Neural cell (in vitro differentiated cells): ENCODE data around the gene DBNDD2. TPM values are rescaled to one million over a fixed set of nuclear protein-coding genes. Genes with fewer than 3 reads are reported as not detected.

Source experiments
- H2AFZ ChIP-seq: fragments of 200-600, 300-800 bp; sonication (generic), shearing (Covaris generic); 2 replicates; pipeline ENCODE4 v1.6.0; 2014; ENCODE audit warnings: low read depth, mild to moderate bottlenecking, antibody characterized with exemption, low read length, moderate library complexity
- H3F3A ChIP-seq: fragments of 200-600 bp; shearing (Covaris generic); 2 replicates; pipeline ENCODE4 v1.6.1; 2016; ENCODE audit warnings: mild to moderate bottlenecking, moderate library complexity, mixed read lengths, antibody characterized with exemption, low read length; ENCODE audit not compliant: insufficient read depth, poor library complexity, severe bottlenecking
- H3K27ac ChIP-seq: fragments of 200-600, 300-800 bp; sonication (generic), shearing (Covaris generic); 2 replicates; pipeline ENCODE4 v1.5.1; 2014; ENCODE audit warnings: mild to moderate bottlenecking, low read length, moderate library complexity
- H3K27me3 ChIP-seq: fragments of 300-800, 200-600 bp; sonication (generic), shearing (Covaris generic); 2 replicates; pipeline ENCODE4 v1.6.0; 2014; ENCODE audit warnings: mild to moderate bottlenecking, low read depth, low read length, moderate library complexity; ENCODE audit not compliant: insufficient read depth
- H3K36me3 ChIP-seq: fragments of 300-800, 200-600 bp; sonication (generic), shearing (Covaris generic); 2 replicates; pipeline ENCODE4 v1.5.1; 2014; ENCODE audit warnings: mild to moderate bottlenecking, antibody characterized with exemption, low read length, moderate library complexity; ENCODE audit not compliant: insufficient read depth
- H3K4me2 ChIP-seq: fragments of 300-800, 200-600 bp; sonication (generic), shearing (Covaris generic); 2 replicates; pipeline ENCODE4 v1.6.0; 2014; ENCODE audit warnings: mild to moderate bottlenecking, low read length
- H3K4me3 ChIP-seq: fragments of 300-800, 200-600 bp; sonication (generic), shearing (Covaris generic); 2 replicates; pipeline ENCODE4 v1.5.1; 2014; ENCODE audit warnings: mild to moderate bottlenecking, low read length, moderate library complexity
- H3K79me2 ChIP-seq: fragments of 200-600 bp; shearing (Covaris generic); replicated peaks from 2 replicates; pipeline ENCODE4 v1.6.0; 2014; ENCODE audit warnings: mild to moderate bottlenecking, low read length, moderate library complexity; ENCODE audit not compliant: insufficient read depth
- H3K9ac ChIP-seq: fragments of 300-800, 200-600 bp; sonication (generic), shearing (Covaris generic); 2 replicates; pipeline ENCODE4 v1.6.1; 2016; ENCODE audit warnings: mild to moderate bottlenecking, low read length, mixed read lengths
- H3K9me2 ChIP-seq: fragments of 200-600 bp; shearing (Covaris generic); 2 replicates; pipeline ENCODE4 v1.6.1; 2016; ENCODE audit warnings: mild to moderate bottlenecking, low read length, mixed read lengths; ENCODE audit not compliant: insufficient read depth
- H3K9me3 ChIP-seq: fragments of 200-600, 300-800 bp; sonication (generic), shearing (Covaris generic); 2 replicates; pipeline ENCODE4 v1.6.1; 2016; ENCODE audit warnings: mild to moderate bottlenecking, mixed run types, low read length, moderate library complexity, mixed read lengths
- H4K20me1 ChIP-seq: fragments of 200-600 bp; shearing (Covaris generic); 2 replicates; pipeline ENCODE4 v1.6.1; 2016; ENCODE audit warnings: mild to moderate bottlenecking, mixed run types; ENCODE audit not compliant: insufficient read depth
- CTCF ChIP-seq: fragments of 450-650 bp; IDR thresholded peaks from 2 replicates; pipeline ENCODE4 v1.5.1; 2014; ENCODE audit warnings: antibody characterized with exemption, mild to moderate bottlenecking, moderate library complexity; ENCODE audit not compliant: poor library complexity, severe bottlenecking
- EP300 ChIP-seq: fragments of 450-650 bp; conservative IDR thresholded peaks from 2 replicates; pipeline ENCODE4 v1.6.1; 2014; ENCODE audit warnings: antibody characterized with exemption, mild to moderate bottlenecking, moderate library complexity; ENCODE audit not compliant: poor library complexity, severe bottlenecking
- EZH2 ChIP-seq: fragments of 200-600, 300-800 bp; shearing (Covaris generic), sonication (generic); IDR thresholded peaks from 2 replicates; pipeline ENCODE4 v1.6.1; 2014; ENCODE audit warnings: antibody characterized with exemption, low read length, borderline replicate concordance, mild to moderate bottlenecking; ENCODE audit not compliant: insufficient read depth, poor library complexity, severe bottlenecking
- MXI1 ChIP-seq: fragments of 450-650 bp; conservative IDR thresholded peaks from 2 replicates; pipeline ENCODE4 v1.6.1; 2014; ENCODE audit warnings: antibody characterized with exemption, mild to moderate bottlenecking; ENCODE audit not compliant: poor library complexity, severe bottlenecking
- POLR2AphosphoS5 ChIP-seq: IDR thresholded peaks from 2 replicates; pipeline ENCODE4 v1.6.1; 2012
- RAD21 ChIP-seq: fragments of 450-650 bp; conservative IDR thresholded peaks from 2 replicates; pipeline ENCODE4 v1.6.1; 2014; ENCODE audit warnings: antibody characterized with exemption, mild to moderate bottlenecking, moderate library complexity
- REST ChIP-seq: IDR thresholded peaks from 2 replicates; pipeline ENCODE4 v1.6.1; 2012; ENCODE audit warnings: borderline replicate concordance
- SMC3 ChIP-seq: fragments of 450-650 bp; conservative IDR thresholded peaks from 2 replicates; pipeline ENCODE4 v1.6.1; 2014; ENCODE audit warnings: antibody characterized with exemption, mild to moderate bottlenecking, moderate library complexity; ENCODE audit not compliant: poor library complexity
- TAF1 ChIP-seq: IDR thresholded peaks from 2 replicates; pipeline ENCODE4 v1.6.1; 2012; ENCODE audit warnings: low read depth
- polyA plus RNA-seq: library from polyadenylated mRNA; depleted of rRNA; stranded (reverse); fragments of >200 nt; gene quantifications from 2 replicates; pipeline ENCODE4 v1.2.3, GENCODE V29; 2014

The DBNDD2 gene
- polyA plus RNA-seq, 1 donor from 2014 or later: 9.1 TPM

GRCh38 chr20:45444050-45444449, 36.0 kb downstream of the DBNDD2 start:
- Histone ChIP-seq H3K9me3 (no peaks in the 10 kb centered on the region), H4K20me1 (no peaks in the 10 kb centered on the region), H3K36me3 (no peaks in the 10 kb centered on the region), H3K4me3 (no peak overlapping the region), H3K79me2 (no peaks in the 10 kb centered on the region), H3K9ac (no peak overlapping the region), H3K27ac (no peak overlapping the region), H3F3A (no peaks in the 10 kb centered on the region), H3K4me2 (no peak overlapping the region), H3K27me3 (no peaks in the 10 kb centered on the region), H2AFZ (no peak overlapping the region), H3K9me2 (no peaks in the 10 kb centered on the region)
- TF ChIP-seq SMC3 (no peak), RAD21 (no peak), EZH2 (no peak), MXI1 (no peak), CTCF (no peak), TAF1 (no peak), EP300 (no peak), REST (no peak)

- Histone ChIP-seq H3K9me2 (no peaks in the 10 kb centered on the region), H3K36me3 (no peaks in the 10 kb centered on the region), H3K79me2 (no peaks in the 10 kb centered on the region), H3K4me3 (no peak overlapping the region), H3K27ac (no peak overlapping the region), H3K9me3 (no peaks in the 10 kb centered on the region), H3F3A (no peaks in the 10 kb centered on the region), H3K9ac (no peak overlapping the region), H2AFZ (no peak overlapping the region), H3K27me3 (no peaks in the 10 kb centered on the region), H3K4me2 (no peak overlapping the region), H4K20me1 (no peaks in the 10 kb centered on the region)
- TF ChIP-seq RAD21 (no peak), TAF1 (no peak), EP300 (no peak), MXI1 (no peak), SMC3 (no peak), REST (no peak), POLR2AphosphoS5 (no peak), CTCF (no peak), EZH2 (no peak)
Measured at GRCh38 chr20:45445805-45446562, 37.9 kb downstream of the DBNDD2 start.
